G401 (cell line): ENCODE results near the gene NPFFR1. TPM values are rescaled to one million over a fixed set of nuclear protein-coding genes. Genes with fewer than 3 reads are reported as not detected.
"Not testable (repeated sequence)": the region's sequence is repeated elsewhere in the genome, so short reads cannot be mapped to it uniquely, and the experiment has no call there.

Source experiments
- DNase-seq: peaks from one replicate; pipeline ENCODE4 v3.0.0-alpha.2; 2015; ENCODE audit warnings: low spot score
- in situ Hi-C: cut with HindIII; loops from 2 replicates; pipeline ENCODE4 v1.10.0; 2016; ENCODE audit warnings: low sequenced_read_pairs, mixed read lengths
- total RNA-seq: library from RNA; depleted of rRNA; stranded (reverse); fragments of >200 nt; shearing (Covaris generic); gene quantifications from 2 replicates; pipeline ENCODE4 v1.2.3, GENCODE V29; 2014

NPFFR1 gene
- total RNA-seq, 1 experiment from 2014 or later: not detected

DNA sequence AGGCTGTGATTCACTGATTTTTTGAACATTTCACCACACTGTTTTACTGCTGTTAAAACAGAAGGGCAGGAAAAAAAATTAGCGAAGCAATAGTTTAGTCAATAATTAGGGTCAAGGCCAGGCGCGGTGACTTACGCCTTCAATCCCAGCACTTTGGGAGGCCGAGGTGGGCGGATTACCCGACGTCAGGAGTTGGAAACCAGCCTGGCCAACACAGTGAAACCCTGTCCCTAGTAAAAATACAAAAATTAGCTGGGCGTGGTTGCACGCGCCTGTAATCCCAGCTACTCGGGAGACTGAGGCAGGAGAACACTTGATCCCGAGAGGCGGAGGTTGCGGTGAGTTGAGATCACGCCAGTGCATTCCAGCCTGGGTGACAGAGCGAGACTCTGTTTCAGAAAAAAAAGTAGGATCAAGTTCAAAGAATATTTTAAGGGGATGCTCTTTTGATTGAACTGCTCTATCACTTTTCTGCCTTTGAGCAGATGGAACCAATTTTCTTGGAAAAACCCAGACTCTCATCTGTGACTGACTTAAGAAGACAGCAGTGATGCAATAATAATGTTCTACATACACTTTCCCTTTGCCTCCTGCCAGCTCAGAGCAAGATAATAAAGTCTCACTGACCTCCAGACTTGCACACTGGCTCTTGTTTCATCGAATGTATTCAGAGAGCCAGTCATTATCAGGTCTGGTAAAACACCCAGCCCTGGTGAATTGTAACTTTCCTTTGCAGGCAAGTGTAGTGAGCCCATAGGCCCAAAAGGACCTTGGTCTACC, 48.9 kb downstream of the NPFFR1 start:
- in situ Hi-C loops: loop anchor here (25.0 kb wide), 1 partner anchor 102 kb away; no protein-coding TSS in a partner anchor
- no peak for DNase-seq

DNA sequence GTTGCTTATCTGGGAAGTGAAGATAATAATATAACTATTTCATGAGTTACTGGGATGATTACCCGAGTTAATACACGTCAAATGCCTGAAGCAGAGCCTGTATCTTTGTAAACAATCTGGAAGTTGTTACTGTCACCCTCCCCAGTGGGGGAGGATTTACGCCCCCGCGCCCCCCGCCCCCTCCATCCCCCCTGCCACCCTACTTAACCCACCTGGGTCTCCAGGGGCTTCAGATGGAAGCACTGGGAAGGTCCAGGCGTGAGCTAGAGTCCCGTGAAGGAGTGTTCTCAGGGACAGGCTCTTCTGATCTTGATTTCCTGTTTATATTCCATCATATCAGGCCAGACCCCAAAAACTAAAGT, 49.9 kb downstream of the NPFFR1 start:
- DNase-seq: no peak
- in situ Hi-C loops: loop anchor here (25.0 kb wide), 1 partner anchor 103 kb away; no protein-coding TSS in a partner anchor

DNA sequence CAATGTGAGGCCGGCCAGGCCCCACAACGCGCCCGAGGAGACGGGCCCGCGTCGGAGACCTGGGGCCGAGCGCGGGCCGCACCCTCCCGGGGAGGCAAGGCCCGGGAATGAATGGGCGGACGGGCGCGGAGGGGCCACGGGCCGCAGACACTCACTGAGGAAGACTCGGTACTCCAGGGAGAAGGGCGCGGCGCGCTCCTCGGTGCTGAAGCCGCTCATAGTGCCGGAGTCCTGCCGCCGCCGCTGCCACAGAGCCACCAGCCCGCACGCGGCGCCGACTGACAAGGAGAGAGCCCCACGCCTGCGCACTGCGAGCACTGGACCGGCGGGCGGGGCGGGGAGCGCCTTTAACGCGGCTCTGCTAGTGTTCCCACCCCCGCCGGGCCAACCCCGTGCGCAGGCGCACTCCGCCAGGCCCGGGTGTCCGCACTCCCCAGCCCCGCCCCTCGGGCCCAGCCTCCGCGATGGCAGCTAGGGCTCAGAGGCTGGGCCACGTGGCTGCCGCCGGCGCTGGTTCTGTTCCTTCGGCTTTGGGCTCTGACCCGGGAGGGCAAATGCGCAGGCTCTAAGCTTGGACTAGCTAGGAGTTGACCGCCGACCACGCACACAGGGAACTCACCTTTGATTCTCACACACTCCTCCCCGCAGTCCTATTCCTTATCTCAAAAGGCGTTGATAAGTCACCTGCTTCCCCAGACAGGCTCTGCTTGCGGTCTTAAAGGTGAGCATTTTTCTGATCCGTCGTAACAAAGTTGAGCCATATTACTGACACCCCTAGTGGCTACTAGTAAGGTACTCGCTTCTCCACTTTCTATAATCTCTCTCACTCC, 50.5 kb downstream of the NPFFR1 start, which contains the start of gene PPA1:
Gene PPA1, minus strand, starts transcription at position 321 of the 830 bp plus-strand sequence. Its CDS starts 102 bp downstream, at position 219.
- DNase-seq: peak; percentile 97
- in situ Hi-C loops: loop anchor here (25.0 kb wide), 1 partner anchor 104 kb away; no protein-coding TSS in a partner anchor

DNA sequence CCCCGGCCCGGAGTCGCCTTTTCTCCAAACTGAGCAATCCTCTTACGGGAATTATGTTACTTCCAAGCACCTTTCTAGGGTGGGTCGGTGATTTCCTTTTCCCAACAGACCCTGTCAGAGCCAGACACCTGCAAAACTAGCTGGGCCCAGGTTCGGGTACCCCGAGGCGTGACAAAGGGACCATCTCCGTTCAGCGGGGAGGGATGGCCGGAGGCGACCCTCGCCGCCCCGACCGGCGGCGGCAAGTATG, 51.0 kb downstream of the NPFFR1 start:
- DNase-seq: no peak
- in situ Hi-C loops: loop anchor here (25.0 kb wide), 1 partner anchor 105 kb away; no protein-coding TSS in a partner anchor

DNA sequence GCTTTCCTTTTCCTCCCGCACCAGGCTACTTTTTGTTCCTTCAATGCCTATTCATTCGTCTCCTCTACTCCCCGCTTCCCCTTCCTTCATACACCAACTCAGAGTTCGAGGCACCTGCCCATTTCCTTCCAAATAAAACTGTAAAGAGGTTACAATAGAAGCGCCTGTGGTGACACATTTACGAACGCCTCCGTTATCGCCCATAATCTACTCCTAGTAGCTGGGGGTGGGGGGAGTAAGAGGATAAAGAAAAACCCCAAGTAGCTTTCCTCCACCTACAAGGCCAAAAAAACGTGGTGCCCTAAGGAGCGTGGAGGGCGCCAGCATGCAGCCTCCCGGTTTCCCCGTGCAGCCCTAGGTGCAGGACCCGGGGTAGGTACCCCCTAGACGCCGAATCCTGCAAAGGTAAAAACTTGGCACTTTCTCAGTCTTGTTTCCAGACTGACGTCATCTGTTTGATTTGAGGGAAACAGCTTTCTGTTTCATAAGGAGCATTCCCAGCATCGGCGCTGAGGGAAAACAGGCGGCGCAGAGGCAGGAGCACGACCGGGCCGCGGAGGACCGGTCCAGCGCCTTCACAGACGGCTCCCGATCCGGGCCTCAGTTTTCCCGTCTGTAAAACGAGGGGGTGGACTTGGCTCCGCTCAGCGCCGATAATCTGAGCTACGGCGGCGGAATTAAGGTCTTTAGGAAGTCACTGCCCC, 51.5 kb downstream of the NPFFR1 start:
- peak; percentile 75 for DNase-seq
- in situ Hi-C loops: loop anchor here (25.0 kb wide), 1 partner anchor 105 kb away; no protein-coding TSS in a partner anchor

DNA sequence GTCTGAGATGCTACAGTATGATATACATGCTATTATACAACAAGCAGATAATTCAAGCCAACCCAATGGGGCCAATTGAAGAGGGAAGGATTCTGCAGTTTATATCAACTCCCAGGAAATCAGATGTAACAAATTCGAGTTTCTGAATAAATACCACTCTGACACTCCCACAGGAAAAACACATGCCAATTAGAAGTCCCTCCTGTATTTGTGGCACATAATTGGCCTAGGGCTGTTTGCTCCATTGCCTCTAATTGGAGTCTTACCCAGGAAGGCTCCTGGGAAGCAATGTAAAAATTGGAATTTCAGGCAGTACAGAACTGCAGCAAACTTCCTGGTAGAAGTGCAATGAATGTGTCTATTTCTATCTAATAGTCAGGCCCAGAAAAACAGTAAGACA, 55.3 kb downstream of the NPFFR1 start:
- no peak for DNase-seq
- in situ Hi-C loops: loop anchor here (25.0 kb wide), 1 partner anchor 109 kb away; no protein-coding TSS in a partner anchor

DNA sequence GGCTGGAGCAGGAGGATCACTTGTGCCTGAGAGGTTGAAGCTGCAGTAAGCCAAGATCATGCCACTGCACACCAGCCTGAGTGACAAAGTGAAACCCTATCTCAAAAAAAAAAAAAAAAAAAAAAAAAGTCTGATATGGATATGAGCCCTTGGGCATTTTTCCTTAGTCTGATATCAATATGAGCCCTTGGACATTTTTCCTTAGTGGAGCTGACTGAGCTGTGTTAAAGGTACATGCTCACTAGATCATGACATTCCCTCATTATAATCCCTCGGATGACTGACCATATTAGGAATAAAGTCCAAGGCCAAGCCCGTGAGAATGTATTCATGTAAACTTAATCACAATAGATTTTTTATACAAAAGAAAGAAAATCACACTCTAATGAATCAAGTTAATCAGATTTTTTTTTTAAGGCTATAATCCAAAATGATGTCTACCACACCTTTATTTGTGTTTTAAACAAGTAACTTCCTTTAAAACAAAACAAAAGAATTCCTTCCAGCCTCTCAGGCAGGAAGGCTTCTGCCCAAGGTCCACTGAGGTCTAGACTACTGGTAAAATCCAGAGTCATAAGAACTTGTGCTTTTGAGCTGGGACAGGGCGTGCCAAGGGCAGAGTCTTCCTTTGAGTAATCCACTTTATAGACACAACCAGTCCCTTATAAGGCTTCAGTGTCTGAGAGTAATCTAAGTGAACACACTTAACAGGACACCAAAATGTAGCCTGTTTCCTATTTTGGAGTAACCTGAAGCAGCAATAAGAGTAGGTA, 56.1 kb downstream of the NPFFR1 start:
- peak; percentile 52 for DNase-seq
- in situ Hi-C loops: loop anchor here (25.0 kb wide), 1 partner anchor 110 kb away; no protein-coding TSS in a partner anchor

DNA sequence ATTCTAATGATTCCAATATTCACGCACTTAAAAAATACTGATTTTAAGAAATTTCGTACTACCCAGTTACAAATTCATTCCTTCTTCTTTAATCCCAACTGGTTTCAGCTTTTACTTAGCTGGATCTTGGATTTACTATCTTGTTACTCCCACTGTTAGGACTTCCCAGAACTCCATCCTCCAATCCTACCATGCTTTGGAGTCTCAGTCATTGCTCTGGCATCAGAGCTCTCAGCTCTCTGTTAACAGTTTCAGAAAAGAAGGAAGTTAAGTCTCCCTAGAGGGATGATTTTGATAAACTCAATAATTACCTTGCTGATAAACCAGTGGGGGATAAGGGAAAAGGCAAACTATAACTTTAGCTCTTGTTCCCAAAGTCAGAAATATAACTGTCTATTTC, 60.1 kb downstream of the NPFFR1 start:
- no peak for DNase-seq
- in situ Hi-C loops: no loop called here

DNA sequence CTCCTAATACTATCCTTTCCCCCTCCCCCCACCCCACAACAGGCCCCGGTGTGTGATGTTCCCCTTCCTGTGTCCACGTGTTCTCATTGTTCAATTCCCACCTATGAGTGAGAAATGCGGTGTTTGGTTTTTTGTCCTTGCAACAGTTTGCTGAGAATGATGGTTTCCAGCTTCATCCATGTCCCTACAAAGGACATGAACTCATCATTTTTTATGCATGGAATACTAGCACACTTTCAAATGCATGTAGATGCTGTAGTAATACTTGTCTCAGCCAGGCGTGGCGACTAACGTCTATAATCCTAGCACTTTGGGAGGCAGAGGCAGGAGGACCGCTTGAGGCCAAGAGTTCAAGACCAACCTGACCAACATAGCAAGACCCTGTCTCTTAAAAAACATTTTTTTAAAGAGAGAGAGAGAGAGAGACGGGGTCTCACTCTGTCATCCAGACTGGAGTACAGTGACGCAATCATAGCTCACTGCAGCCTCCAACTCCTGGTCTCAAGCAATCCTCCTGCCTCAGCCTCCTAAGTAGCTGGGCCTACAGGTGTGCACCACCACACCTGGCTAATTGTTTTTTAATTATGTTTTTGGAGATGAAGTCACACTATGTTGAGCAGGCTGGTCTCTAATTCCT, 60.9 kb downstream of the NPFFR1 start:
- DNase-seq, in situ Hi-C loops: not testable (repeated sequence)

DNA sequence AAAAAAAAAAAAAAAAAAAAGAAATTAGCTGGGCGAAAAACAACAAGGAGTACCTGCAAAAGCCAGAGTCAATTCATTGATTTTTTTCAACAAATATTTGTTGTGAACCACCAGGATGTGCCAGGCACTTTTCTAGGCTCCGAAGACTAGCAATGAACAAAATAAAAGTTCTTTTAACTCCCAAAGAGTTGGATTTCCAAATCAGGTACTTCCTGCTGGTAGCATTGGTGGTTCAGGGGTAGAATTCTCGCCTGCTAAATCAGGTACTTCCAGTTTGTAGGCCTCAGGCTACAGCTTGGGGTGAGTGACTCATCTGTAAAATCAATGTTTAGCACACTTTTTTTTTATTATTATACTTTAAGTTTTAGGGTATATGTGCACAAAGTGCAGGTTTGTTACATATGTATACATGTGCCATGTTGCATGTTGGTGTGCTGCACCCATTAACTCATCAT, 61.4 kb downstream of the NPFFR1 start:
- in situ Hi-C loops: no loop called here
- DNase-seq: no peak

DNA sequence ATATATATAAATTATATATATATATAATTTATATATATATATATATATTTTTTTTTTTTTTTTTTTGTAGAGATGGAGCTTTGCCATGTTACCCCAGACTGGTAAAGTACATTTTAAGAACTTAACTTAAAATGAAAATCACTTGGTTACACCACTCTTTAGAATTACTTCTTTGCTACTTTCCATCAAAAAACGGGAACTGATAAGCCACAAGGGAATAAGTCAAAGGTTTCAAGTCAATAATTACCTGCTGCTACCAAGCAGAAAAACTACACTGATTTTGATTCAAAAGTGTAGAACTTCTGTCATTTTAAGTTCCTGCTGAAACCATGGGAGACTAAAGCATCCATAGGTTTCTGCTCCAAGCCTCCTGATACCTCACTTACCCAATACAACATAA, 62.8 kb downstream of the NPFFR1 start:
- no peak for DNase-seq
- in situ Hi-C loops: no loop called here

DNA sequence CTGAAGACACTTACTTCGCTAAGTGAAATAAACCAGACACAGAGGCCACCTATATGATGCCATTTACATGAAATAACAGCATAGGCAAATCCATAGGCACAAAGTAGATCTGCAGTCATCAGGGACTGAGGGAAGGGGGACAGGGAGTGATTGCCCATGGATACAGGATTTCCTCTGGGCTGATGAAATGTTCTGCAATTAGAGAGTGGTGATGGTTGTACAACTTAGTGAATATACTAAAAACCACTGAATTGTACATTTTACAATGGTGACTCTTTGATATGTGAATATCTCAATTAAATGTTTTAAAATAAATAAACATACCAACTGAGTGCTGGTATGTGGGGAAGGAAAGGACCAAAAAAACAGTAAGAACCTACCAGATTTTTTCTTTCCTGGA, 70.9 kb downstream of the NPFFR1 start:
- in situ Hi-C loops: no loop called here
- DNase-seq: no peak

DNA sequence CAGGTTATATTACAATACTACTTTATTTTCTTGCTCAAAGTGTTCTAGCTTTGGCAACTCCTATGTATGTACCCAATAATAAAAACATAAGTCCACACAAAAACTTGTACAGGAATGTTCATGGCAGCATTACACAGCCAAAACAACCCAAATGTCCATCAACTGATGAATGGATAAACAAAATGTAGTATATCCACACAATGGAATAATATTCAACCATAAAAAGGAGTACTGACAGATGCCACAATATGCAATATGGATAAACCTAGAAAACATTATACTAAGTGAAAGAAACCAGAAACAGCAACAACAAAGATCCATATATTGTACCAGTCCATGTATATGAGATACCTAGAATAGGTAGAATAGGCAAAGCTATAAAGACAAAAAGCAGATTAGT, 71.5 kb downstream of the NPFFR1 start:
- in situ Hi-C loops: no loop called here
- no peak for DNase-seq

DNA sequence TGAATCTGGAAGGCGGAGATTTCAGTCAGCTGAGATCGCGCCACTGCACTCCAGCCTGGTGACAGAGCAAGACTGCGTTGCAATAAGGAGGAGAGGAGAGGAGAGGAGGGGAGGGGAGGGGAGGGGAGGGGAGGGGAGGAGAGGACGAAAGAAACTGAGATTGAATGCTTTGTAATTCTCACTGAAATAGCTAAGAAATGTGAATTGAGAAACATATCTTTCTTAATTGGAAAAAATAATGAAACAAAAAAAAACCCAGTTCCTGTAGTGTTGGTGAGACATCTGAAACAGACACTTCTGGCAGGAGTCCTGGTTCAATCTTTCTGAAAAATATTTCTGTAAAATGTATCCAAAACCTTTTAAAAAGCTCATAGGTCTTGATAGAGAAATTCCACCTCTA, 77.0 kb downstream of the NPFFR1 start:
- no peak for DNase-seq
- in situ Hi-C loops: no loop called here

DNA sequence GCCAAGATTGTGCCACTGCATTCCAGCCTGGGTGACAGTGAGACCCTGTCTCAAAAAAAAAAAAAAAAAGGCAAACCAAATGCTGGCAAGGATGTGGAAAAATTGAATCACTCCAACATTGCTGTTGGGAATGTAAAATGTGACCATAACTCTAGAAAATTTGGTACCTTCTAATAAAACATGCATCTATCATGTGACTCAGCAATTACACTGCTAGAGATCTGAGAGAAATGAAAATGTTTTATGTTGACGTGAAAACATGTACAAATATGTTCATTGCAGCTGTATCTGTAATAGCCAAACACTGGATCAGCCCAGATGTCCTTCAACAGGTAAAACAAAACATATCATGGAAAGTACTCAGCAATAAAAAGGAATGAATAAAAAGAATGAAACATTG, 82.7 kb downstream of the NPFFR1 start:
- in situ Hi-C loops: no loop called here
- no peak for DNase-seq

DNA sequence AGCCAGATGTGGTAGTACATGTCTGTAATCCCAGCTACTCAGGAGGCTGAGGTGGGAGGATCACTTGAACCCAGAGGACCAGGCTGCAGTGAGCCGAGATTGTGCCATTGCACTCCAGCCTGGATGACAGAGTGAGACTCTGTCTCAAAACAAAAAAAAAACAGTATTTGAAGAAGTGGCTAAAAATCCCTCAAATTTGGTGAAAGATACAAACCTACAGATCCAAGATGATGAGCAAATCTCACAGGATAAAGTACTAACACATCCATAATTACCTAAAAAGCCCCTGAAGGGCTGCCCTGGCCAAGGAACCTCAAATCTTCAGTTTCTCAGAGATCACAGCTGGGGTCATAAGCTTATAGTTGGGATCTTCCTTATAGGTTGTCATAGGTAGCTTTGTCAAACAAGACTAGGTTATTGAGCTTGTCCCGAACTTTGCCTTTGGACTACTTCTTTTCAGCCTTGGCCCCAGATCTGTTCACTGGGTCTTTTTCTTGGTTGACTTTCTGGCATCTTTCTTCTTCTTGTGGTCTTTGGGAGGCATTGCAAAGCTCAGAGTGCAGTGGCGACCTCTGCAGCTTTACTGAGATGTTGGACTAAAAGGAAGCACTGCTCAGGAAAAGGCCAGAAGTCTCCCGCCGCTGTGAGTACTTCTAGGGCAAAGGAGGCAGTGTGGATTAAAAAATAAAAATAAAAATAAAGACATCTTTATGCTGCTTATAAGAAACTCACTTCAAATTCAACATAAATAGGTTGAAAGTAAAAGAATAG, 84.9 kb downstream of the NPFFR1 start:
- in situ Hi-C loops: no loop called here

More for the DNA sequence above, 84.9 kb downstream of the NPFFR1 start:
- DNase-seq: no peak
